Natural killer cell (primary cell): Measurements from ENCODE around the gene CAPS. TPM values are rescaled to one million over a fixed set of nuclear protein-coding genes. Genes with fewer than 3 reads are reported as not detected.

Source experiments
- ATAC-seq, 3 donors: fragments of 150-1000 bp in 2 of 3; fragments of 200-7000 bp in 1 of 3; cut with Tn5 transposase; 1 replicate in 1 of 3; 2 replicates in 2 of 3; pipeline ENCODE4 v1.10.0; 2021; ENCODE audit warnings: mild to moderate bottlenecking in 2 of 3, moderate library complexity in 2 of 3
- DNase-seq, 2 donors: peaks; one replicate each; pipeline versions ENCODE4 v3.0.0 to v3.0.0-alpha.2; 2013 to 2021; ENCODE audit warnings: mixed read lengths in 1 of 2
- H3K27ac ChIP-seq: one replicate; pipeline ENCODE4 v1.5.1; 2013; ENCODE audit warnings: mild to moderate bottlenecking, low read length
- H3K27me3 ChIP-seq: one replicate; pipeline ENCODE4 v1.6.1; 2013; ENCODE audit warnings: low read length; ENCODE audit not compliant: control insufficient read depth, insufficient read depth
- H3K36me3 ChIP-seq: one replicate; pipeline ENCODE4 v1.6.1; 2013; ENCODE audit warnings: low read length; ENCODE audit not compliant: control insufficient read depth, insufficient read depth
- H3K4me1 ChIP-seq: one replicate; pipeline ENCODE4 v1.6.1; 2013; ENCODE audit warnings: low read length; ENCODE audit not compliant: control insufficient read depth, insufficient read depth
- H3K4me3 ChIP-seq: one replicate; pipeline ENCODE4 v1.5.1; 2013; ENCODE audit warnings: low read length
- H3K9me3 ChIP-seq: one replicate; pipeline ENCODE4 v1.6.1; 2013; ENCODE audit warnings: low read length; ENCODE audit not compliant: control insufficient read depth, insufficient read depth
- H3K27ac Mint-ChIP-seq, 2 donors: one replicate each; pipeline ENCODE4 v1.8.0; 2022; ENCODE audit warnings: mild to moderate bottlenecking in 2 of 2, mixed read lengths in 2 of 2, moderate library complexity in 1 of 2
- H3K27me3 Mint-ChIP-seq, 2 donors: one replicate each; pipeline ENCODE4 v1.8.0; 2022; ENCODE audit warnings: low read depth in 2 of 2, mixed read lengths in 2 of 2
- H3K36me3 Mint-ChIP-seq: one replicate; pipeline ENCODE4 v1.8.0; 2022; ENCODE audit warnings: mixed read lengths
- H3K4me1 Mint-ChIP-seq, 2 donors: one replicate each; pipeline ENCODE4 v1.8.0; 2022; ENCODE audit warnings: mixed read lengths in 2 of 2
- H3K4me3 Mint-ChIP-seq: one replicate; pipeline ENCODE4 v1.8.0; 2022; ENCODE audit warnings: mild to moderate bottlenecking, moderate library complexity, mixed read lengths
- H3K9me3 Mint-ChIP-seq, 2 donors: one replicate each; pipeline ENCODE4 v1.8.0; 2022; ENCODE audit warnings: mixed read lengths in 2 of 2
- WGBS: methylation state at CpG from one replicate; pipeline ENCODE4 v1.1.7; 2013; ENCODE audit warnings: missing lambda C conversion rate; ENCODE audit not compliant: insufficient coverage; 5-methylcytosine and 5-hydroxymethylcytosine counted together
- intact Hi-C: fragments of 100-400 bp; cut with micrococcal nuclease; formaldehyde crosslinking; loops from one replicate; pipeline ENCODE4 v1.14.2; 2022
- total RNA-seq, 4 donors: library from RNA; stranded (reverse); fragments of 120-200 nt in 1 of 4; gene quantifications; one replicate each; pipeline versions ENCODE4 v1.2.3 to v1.2.4, GENCODE V29; 2013 to 2022
- TF ChIP-seq, protein P1 (sequence below): fragments of 200-600 bp; IDR thresholded peaks from one replicate; pipeline ENCODE4 v1.8.0; 2022; ENCODE audit warnings: antibody characterized with exemption

CAPS gene
- total RNA-seq, 3 donors from 2014 or later (not counting 1 experiment from before 2014, with no cell fraction given) = 34.0 to 41.6 (median 38.3) TPM

- Mint-ChIP-seq H3K9me3 (no peaks in the 10 kb centered on the region), H3K27ac (no peak overlapping the region), H3K27me3 (no peaks in the 10 kb centered on the region), H3K4me3 (no peak overlapping the region), H3K36me3 (no peaks in the 10 kb centered on the region), H3K4me1 (no peaks in the 10 kb centered on the region)
- 95% methylated on average over 14 of the region's 14 CpGs for WGBS
- Histone ChIP-seq H3K27me3 (no peaks in the 10 kb centered on the region), H3K4me3 (no peak overlapping the region), H3K9me3 (no peaks in the 10 kb centered on the region), H3K36me3 (peaks cover 53% of the 10 kb centered on the region), H3K4me1 (no peaks in the 10 kb centered on the region), H3K27ac (no peak overlapping the region)
- TF ChIP-seq, protein P1, sequence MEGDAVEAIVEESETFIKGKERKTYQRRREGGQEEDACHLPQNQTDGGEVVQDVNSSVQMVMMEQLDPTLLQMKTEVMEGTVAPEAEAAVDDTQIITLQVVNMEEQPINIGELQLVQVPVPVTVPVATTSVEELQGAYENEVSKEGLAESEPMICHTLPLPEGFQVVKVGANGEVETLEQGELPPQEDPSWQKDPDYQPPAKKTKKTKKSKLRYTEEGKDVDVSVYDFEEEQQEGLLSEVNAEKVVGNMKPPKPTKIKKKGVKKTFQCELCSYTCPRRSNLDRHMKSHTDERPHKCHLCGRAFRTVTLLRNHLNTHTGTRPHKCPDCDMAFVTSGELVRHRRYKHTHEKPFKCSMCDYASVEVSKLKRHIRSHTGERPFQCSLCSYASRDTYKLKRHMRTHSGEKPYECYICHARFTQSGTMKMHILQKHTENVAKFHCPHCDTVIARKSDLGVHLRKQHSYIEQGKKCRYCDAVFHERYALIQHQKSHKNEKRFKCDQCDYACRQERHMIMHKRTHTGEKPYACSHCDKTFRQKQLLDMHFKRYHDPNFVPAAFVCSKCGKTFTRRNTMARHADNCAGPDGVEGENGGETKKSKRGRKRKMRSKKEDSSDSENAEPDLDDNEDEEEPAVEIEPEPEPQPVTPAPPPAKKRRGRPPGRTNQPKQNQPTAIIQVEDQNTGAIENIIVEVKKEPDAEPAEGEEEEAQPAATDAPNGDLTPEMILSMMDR = no peak
- intact Hi-C loops = no loop called here
- no peak for ATAC-seq
- DNase-seq = no peak
These were observed 2.2 kb downstream of the CAPS start for GRCh38 chr19:5916181-5916708.

DNA sequence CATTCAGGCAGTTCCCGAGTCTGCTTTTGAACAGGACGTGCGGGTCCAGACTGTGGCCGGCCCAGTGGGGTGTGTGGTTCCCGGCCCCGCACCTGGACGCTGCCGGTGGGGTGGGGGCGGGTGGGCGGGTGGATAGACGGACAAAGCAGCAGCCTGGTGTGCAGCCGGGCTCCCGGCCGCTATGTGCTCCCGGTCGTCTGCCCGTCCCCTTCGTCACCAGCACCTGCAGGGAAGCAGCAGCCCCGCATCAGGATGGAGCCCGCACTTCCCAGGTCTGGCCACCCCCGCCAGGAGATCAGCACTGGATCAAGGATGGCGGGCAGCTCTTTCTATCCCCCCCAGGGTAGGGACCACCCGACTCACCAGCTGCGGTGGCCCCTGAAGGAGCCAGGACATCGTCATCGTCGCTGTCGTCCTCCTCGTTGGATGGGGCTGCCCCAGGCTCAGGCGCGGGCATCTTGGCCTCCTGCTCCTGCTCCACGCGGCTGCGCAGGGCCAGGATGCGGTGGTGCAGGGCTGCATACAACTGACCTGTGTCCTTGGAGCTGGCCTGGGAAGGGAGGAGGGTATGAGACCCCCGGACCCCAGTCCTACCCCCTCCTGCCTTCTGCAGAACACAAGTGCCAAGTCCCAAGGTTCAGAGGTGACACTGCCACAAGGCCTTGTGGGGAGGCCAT lies 3.5 kb downstream of the CAPS start:
- Mint-ChIP-seq H3K4me3 (no peak overlapping the region), H3K4me1 (no peaks in the 10 kb centered on the region), H3K27ac (no peak overlapping the region), H3K27me3 (no peaks in the 10 kb centered on the region), H3K9me3 (no peaks in the 10 kb centered on the region), H3K36me3 (no peaks in the 10 kb centered on the region)
- 97% methylated on average over 35 of the region's 36 CpGs for WGBS
- no peaks in the 10 kb centered on the region for H3K4me1 ChIP-seq
- DNase-seq = no peak
- no peak overlapping the region for H3K4me3 ChIP-seq
- H3K27ac ChIP-seq = no peak overlapping the region
- no peak for ATAC-seq
- no peaks in the 10 kb centered on the region for H3K9me3 ChIP-seq
- H3K36me3 ChIP-seq = peaks cover 63% of the 10 kb centered on the region
- intact Hi-C loops = no loop called here
- TF ChIP-seq, protein P1 = no peak
- no peaks in the 10 kb centered on the region for H3K27me3 ChIP-seq

DNA sequence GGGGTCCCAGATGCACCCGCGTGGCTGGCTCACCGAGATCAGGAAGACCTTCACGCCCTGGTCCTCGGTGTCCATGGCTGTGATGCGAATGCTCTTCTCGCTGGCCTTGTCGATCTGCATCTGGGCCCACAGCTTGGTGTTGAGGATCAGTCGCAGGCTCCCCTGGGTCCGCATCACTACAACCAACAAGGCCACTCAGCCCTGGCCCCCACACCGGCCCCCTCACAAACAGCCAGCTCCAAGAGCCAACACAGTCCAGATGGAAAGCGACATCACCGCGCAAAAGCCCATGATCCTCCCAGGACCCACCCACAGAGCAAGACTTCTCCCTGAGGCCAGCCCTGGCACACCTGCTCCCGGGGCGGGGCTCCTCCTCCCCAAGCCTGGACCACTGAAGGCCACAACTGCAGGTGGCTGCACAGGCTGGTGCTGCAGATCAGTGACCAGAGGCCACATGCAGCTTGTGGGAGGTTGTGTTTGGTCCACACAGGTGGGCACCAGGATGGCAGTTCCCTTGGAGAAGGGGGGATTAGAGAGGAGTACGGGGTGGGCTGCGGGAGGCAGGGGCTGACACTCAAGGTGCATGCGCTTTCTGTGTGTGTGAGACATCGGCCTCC lies 4.5 kb downstream of the CAPS start:
- Mint-ChIP-seq H3K36me3 (no peaks in the 10 kb centered on the region), H3K4me3 (no peak overlapping the region), H3K9me3 (no peaks in the 10 kb centered on the region), H3K4me1 (no peaks in the 10 kb centered on the region), H3K27me3 (no peaks in the 10 kb centered on the region), H3K27ac (no peak overlapping the region)
- no peak for ATAC-seq
- Histone ChIP-seq H3K27me3 (no peaks in the 10 kb centered on the region), H3K4me1 (no peaks in the 10 kb centered on the region), H3K4me3 (no peak overlapping the region), H3K27ac (no peak overlapping the region), H3K9me3 (no peaks in the 10 kb centered on the region), H3K36me3 (peaks cover 68% of the 10 kb centered on the region)
- TF ChIP-seq, protein P1 = no peak
- DNase-seq = no peak
- intact Hi-C loops = no loop called here
- 98% methylated on average over 20 of the region's 20 CpGs for WGBS
